H9 (cell line): ENCODE measurements around the gene MEA1. TPM values are rescaled to one million over a fixed set of nuclear protein-coding genes. Genes with fewer than 3 reads are reported as not detected.
A peak's percentile ranks its signal among the peaks of the same experiment; 100 is the strongest.

ENCODE experiments used
- DNase-seq: peaks from one replicate; pipeline ENCODE4 v3.0.0-alpha.2; 2017
- H2AFZ ChIP-seq: one replicate; pipeline ENCODE4 v1.6.1; 2013; ENCODE audit warnings: mild to moderate bottlenecking, low read length, control low read depth, moderate library complexity
- H2AK5ac ChIP-seq: 2 replicates; pipeline ENCODE4 v1.6.1; 2013; ENCODE audit warnings: low read length, control low read depth, mixed read lengths; ENCODE audit not compliant: insufficient read length
- H2BK120ac ChIP-seq: one replicate; pipeline ENCODE4 v1.6.1; 2013; ENCODE audit warnings: low read depth, mild to moderate bottlenecking, low read length, control low read depth, inconsistent platforms; ENCODE audit not compliant: poor library complexity, severe bottlenecking
- H2BK12ac ChIP-seq: 2 replicates; pipeline ENCODE4 v1.6.1; 2013; ENCODE audit warnings: low read length, control low read depth, mixed read lengths, low read depth; ENCODE audit not compliant: insufficient read length
- H2BK15ac ChIP-seq: 2 replicates; pipeline ENCODE4 v1.6.1; 2013; ENCODE audit warnings: low read depth, low read length, control low read depth
- H2BK20ac ChIP-seq: one replicate; pipeline ENCODE4 v1.6.1; 2013; ENCODE audit warnings: low read depth, mild to moderate bottlenecking, low read length, control low read depth, inconsistent platforms; ENCODE audit not compliant: poor library complexity, severe bottlenecking
- H2BK5ac ChIP-seq: 2 replicates; pipeline ENCODE4 v1.6.1; 2013; ENCODE audit warnings: low read length, control low read depth, mixed read lengths; ENCODE audit not compliant: insufficient read length
- H3K14ac ChIP-seq: 2 replicates; pipeline ENCODE4 v1.6.1; 2013; ENCODE audit warnings: low read length, control low read depth; ENCODE audit not compliant: insufficient read depth
- H3K18ac ChIP-seq: 2 replicates; pipeline ENCODE4 v1.6.1; 2013; ENCODE audit warnings: low read depth, mild to moderate bottlenecking, mixed read lengths, low read length, control low read depth; ENCODE audit not compliant: insufficient read length
- H3K23ac ChIP-seq: 2 replicates; pipeline ENCODE4 v1.6.1; 2013; ENCODE audit warnings: low read length, control low read depth, mixed read lengths, low read depth; ENCODE audit not compliant: insufficient read length
- H3K23me2 ChIP-seq: 2 replicates; pipeline ENCODE4 v1.6.1; 2013; ENCODE audit warnings: low read depth, mild to moderate bottlenecking, mixed read lengths, low read length, control low read depth; ENCODE audit not compliant: insufficient read length, poor library complexity, severe bottlenecking
- H3K27ac ChIP-seq: 2 replicates; pipeline ENCODE4 v1.5.1; 2013; ENCODE audit warnings: low read length, control low read depth, mixed read lengths, low read depth; ENCODE audit not compliant: insufficient read length
- H3K27me3 ChIP-seq: 2 replicates; pipeline ENCODE4 v1.6.1; 2013; ENCODE audit warnings: low read length, control low read depth, inconsistent platforms; ENCODE audit not compliant: insufficient read depth
- H3K4ac ChIP-seq: 2 replicates; pipeline ENCODE4 v1.6.1; 2013; ENCODE audit warnings: low read depth, mild to moderate bottlenecking, control low read depth, inconsistent platforms, low read length, moderate library complexity
- H3K4me1 ChIP-seq: 2 replicates; pipeline ENCODE4 v1.6.1; 2013; ENCODE audit warnings: low read length, control low read depth, inconsistent platforms; ENCODE audit not compliant: insufficient read depth
- H3K4me2 ChIP-seq: 2 replicates; pipeline ENCODE4 v1.6.1; 2013; ENCODE audit warnings: low read length, control low read depth, mixed read lengths; ENCODE audit not compliant: insufficient read length, insufficient read depth
- H3K56ac ChIP-seq: 2 replicates; pipeline ENCODE4 v1.6.1; 2013; ENCODE audit warnings: low read depth, mild to moderate bottlenecking, mixed read lengths, low read length, control low read depth; ENCODE audit not compliant: insufficient read length
- H3K79me1 ChIP-seq: 2 replicates; pipeline ENCODE4 v1.6.1; 2013; ENCODE audit warnings: low read depth, mild to moderate bottlenecking, moderate library complexity, low read length, control low read depth, inconsistent platforms; ENCODE audit not compliant: insufficient read depth, poor library complexity, severe bottlenecking
- H3K79me2 ChIP-seq: 2 replicates; pipeline ENCODE4 v1.6.1; 2013; ENCODE audit warnings: low read length, control low read depth, inconsistent platforms; ENCODE audit not compliant: insufficient read depth
- H3K9ac ChIP-seq: 2 replicates; pipeline ENCODE4 v1.6.1; 2013; ENCODE audit warnings: low read length, control low read depth, mixed read lengths; ENCODE audit not compliant: insufficient read length; ENCODE audit errors: extremely low read depth
- H3K9me3 ChIP-seq: one replicate; pipeline ENCODE4 v1.6.1; 2013; ENCODE audit warnings: low read depth, low read length, inconsistent platforms; ENCODE audit not compliant: control insufficient read depth
- H3T11ph ChIP-seq: one replicate; pipeline ENCODE4 v1.6.1; 2013; ENCODE audit warnings: mild to moderate bottlenecking, low read length, control low read depth, inconsistent platforms
- H4K20me1 ChIP-seq: one replicate; pipeline ENCODE4 v1.6.1; 2013; ENCODE audit not compliant: control insufficient read depth, insufficient read length, insufficient read depth
- H4K5ac ChIP-seq: 2 replicates; pipeline ENCODE4 v1.6.1; 2013; ENCODE audit warnings: low read depth, mild to moderate bottlenecking, mixed read lengths, low read length, control low read depth; ENCODE audit not compliant: insufficient read length
- H4K8ac ChIP-seq: replicated peaks from 2 replicates; pipeline ENCODE4 v1.6.1; 2013; ENCODE audit warnings: low read length, control low read depth, mixed read lengths, low read depth; ENCODE audit not compliant: insufficient read length
- H4K91ac ChIP-seq: 2 replicates; pipeline ENCODE4 v1.6.1; 2013; ENCODE audit warnings: low read depth, mild to moderate bottlenecking, moderate library complexity, mixed read lengths, low read length, control low read depth; ENCODE audit not compliant: insufficient read length
- H3K27ac Mint-ChIP-seq, 3 experiments: 2 replicates in 2 of 3; 3 replicates in 1 of 3; pipeline ENCODE4 v1.8.0; 2020 to 2021; ENCODE audit warnings: mixed read lengths in 3 of 3, mild to moderate bottlenecking in 1 of 3, moderate library complexity in 1 of 3
- H3K27me3 Mint-ChIP-seq: 2 replicates; pipeline ENCODE4 v1.8.0; 2021; ENCODE audit warnings: low read depth, mild to moderate bottlenecking, moderate library complexity, mixed read lengths
- H3K36me3 Mint-ChIP-seq, 3 experiments: 2 replicates in 2 of 3; 3 replicates in 1 of 3; pipeline ENCODE4 v1.8.0; 2020 to 2021; ENCODE audit warnings: low read depth in 3 of 3, mixed read lengths in 3 of 3; ENCODE audit not compliant: insufficient read depth in 1 of 3
- H3K4me1 Mint-ChIP-seq, 2 experiments: 2 replicates each; pipeline ENCODE4 v1.8.0; 2020; ENCODE audit warnings: mixed read lengths in 2 of 2
- H3K4me3 Mint-ChIP-seq, 2 experiments: 2 replicates in 1 of 2; 3 replicates in 1 of 2; pipeline ENCODE4 v1.8.0; 2020 to 2021; ENCODE audit warnings: mild to moderate bottlenecking in 2 of 2, mixed read lengths in 2 of 2, moderate library complexity in 1 of 2
- H3K9me3 Mint-ChIP-seq, 2 experiments: 2 replicates in 1 of 2; 3 replicates in 1 of 2; pipeline ENCODE4 v1.8.0; 2020; ENCODE audit warnings: mild to moderate bottlenecking in 2 of 2, mixed read lengths in 2 of 2, moderate library complexity in 1 of 2
- CTCF ChIP-seq: fragments of 200-600 bp; sonication (generic); conservative IDR thresholded peaks from 3 replicates; pipeline ENCODE4 v1.8.0; 2021; ENCODE audit warnings: antibody characterized with exemption, mild to moderate bottlenecking
- WGBS: extraction: QIAGEN DNeasy Blood & Tissue Kit; methylation state at CpG from one replicate; pipeline ENCODE4 v1.1.7; 2013; ENCODE audit warnings: missing lambda C conversion rate, low lambda C conversion rate, mixed read lengths; ENCODE audit not compliant: insufficient read length; ENCODE audit errors: extremely low coverage; 5-methylcytosine and 5-hydroxymethylcytosine counted together
- total RNA-seq: library from RNA; stranded (reverse); gene quantifications from 2 replicates; pipeline ENCODE4 v1.2.1, GENCODE V29; 2021

The MEA1 gene
- total RNA-seq, 1 experiment from 2014 or later, result 113 TPM

- Histone ChIP-seq H3K9ac (no peak overlapping the region), H3K27ac (no peak overlapping the region), H2BK120ac (no peak overlapping the region), H3K23ac (no peak overlapping the region), H3K4ac (no peak overlapping the region), H2BK5ac (no peak overlapping the region), H4K5ac (no peak overlapping the region), H3T11ph (no peak overlapping the region), H3K56ac (no peak overlapping the region), H3K27me3 (no peaks in the 10 kb centered on the region), H2AK5ac (no peak overlapping the region), H3K18ac (no peak overlapping the region), H2BK15ac (no peak overlapping the region), H3K14ac (no peak overlapping the region), H3K79me2 (no peaks in the 10 kb centered on the region; the same call in 1 of the 2 replicates), H3K4me1 (no peaks in the 10 kb centered on the region), H3K79me1 (peaks cover 4% of the 10 kb centered on the region), H4K91ac (no peak overlapping the region), H2BK12ac (no peak overlapping the region), H4K20me1 (no peaks in the 10 kb centered on the region), H2BK20ac (no peak overlapping the region), H3K23me2 (peaks cover 6% of the 10 kb centered on the region), H3K9me3 (no peaks in the 10 kb centered on the region), H3K4me2 (no peak overlapping the region), H4K8ac (no peak overlapping the region), H2AFZ (no peak overlapping the region)
- H3K9me3 Mint-ChIP-seq, result no peaks in the 10 kb centered on the region
- H3K27me3 Mint-ChIP-seq, result no peaks in the 10 kb centered on the region; the same call in 1 of the 2 replicates
- TF ChIP-seq CTCF, result no peak
- peaks cover 13 to 44% (median 29%) of the 10 kb centered on the region in 3 experiments for H3K36me3 Mint-ChIP-seq
- peak overlapping the region in 1 of 3 experiments; percentile 14; a peak in 1 of 7 replicates for H3K27ac Mint-ChIP-seq
- DNase-seq, result no peak
- H3K4me3 Mint-ChIP-seq, result no peak overlapping the region
- peaks cover 20 to 27% of the 10 kb centered on the region in 2 experiments for H3K4me1 Mint-ChIP-seq
- WGBS, result no CpG with 5 or more reads among the region's 1 CpG
These were observed 25.2 kb downstream of the MEA1 start for GRCh38 chr6:42988486-42989020.
